GM23248 (cell line): Measurements from ENCODE around the gene CDR2L. TPM values are rescaled to one million over a fixed set of nuclear protein-coding genes. Genes with fewer than 3 reads are reported as not detected.

Experiments used
- DNase-seq: peaks from one replicate; pipeline ENCODE4 v3.0.0-alpha.2; 2015
- H2AFZ ChIP-seq: fragments of 200-600 bp; sonication (generic); 2 replicates; pipeline ENCODE4 v1.6.1; 2016; ENCODE audit warnings: antibody characterized with exemption
- H3F3A ChIP-seq: fragments of 200-600 bp; sonication (generic); 2 replicates; pipeline ENCODE4 v1.6.1; 2016; ENCODE audit warnings: mild to moderate bottlenecking, antibody characterized with exemption, mixed run types; ENCODE audit not compliant: insufficient read depth
- H3K27ac ChIP-seq: fragments of 200-600 bp; sonication (generic); 2 replicates; pipeline ENCODE4 v1.5.1; 2016; ENCODE audit warnings: mild to moderate bottlenecking
- H3K27me3 ChIP-seq: fragments of 200-600 bp; sonication (generic); replicated peaks from 2 replicates; pipeline ENCODE4 v1.6.1; 2016; ENCODE audit warnings: mild to moderate bottlenecking; ENCODE audit not compliant: insufficient read depth
- H3K36me3 ChIP-seq: fragments of 200-600 bp; sonication (generic); 2 replicates; pipeline ENCODE4 v1.6.1; 2016; ENCODE audit warnings: low read depth, mild to moderate bottlenecking
- H3K4me1 ChIP-seq: fragments of 200-600 bp; sonication (generic); 2 replicates; pipeline ENCODE4 v1.6.1; 2016; ENCODE audit warnings: mild to moderate bottlenecking; ENCODE audit not compliant: insufficient read depth
- H3K4me2 ChIP-seq: fragments of 200-600 bp; sonication (generic); one replicate; pipeline ENCODE4 v1.6.1; 2016; ENCODE audit warnings: mild to moderate bottlenecking; ENCODE audit not compliant: unreplicated experiment
- H3K4me3 ChIP-seq: fragments of 200-600 bp; sonication (generic); 2 replicates; pipeline ENCODE4 v1.5.1; 2016; ENCODE audit warnings: mild to moderate bottlenecking
- H3K79me2 ChIP-seq: fragments of 200-600 bp; sonication (generic); 2 replicates; pipeline ENCODE4 v1.6.1; 2016; ENCODE audit warnings: mild to moderate bottlenecking; ENCODE audit not compliant: insufficient read depth
- H3K9ac ChIP-seq: fragments of 200-600 bp; sonication (generic); 2 replicates; pipeline ENCODE4 v1.6.1; 2016; ENCODE audit warnings: mild to moderate bottlenecking
- H3K9me2 ChIP-seq: fragments of 200-600 bp; sonication (generic); 2 replicates; pipeline ENCODE4 v1.6.1; 2016; ENCODE audit warnings: mixed run types, mild to moderate bottlenecking, moderate library complexity; ENCODE audit not compliant: insufficient read depth
- H3K9me3 ChIP-seq: fragments of 200-600 bp; sonication (generic); one replicate; pipeline ENCODE4 v1.6.1; 2017; ENCODE audit warnings: low read depth
- H4K20me1 ChIP-seq: fragments of 200-600 bp; sonication (generic); 2 replicates; pipeline ENCODE4 v1.6.0; 2016; ENCODE audit not compliant: insufficient read depth
- EZH2 ChIP-seq: fragments of 200-600 bp; sonication (generic); IDR thresholded peaks from 2 replicates; pipeline ENCODE4 v1.6.1; 2018; ENCODE audit warnings: antibody characterized with exemption, mild to moderate bottlenecking; ENCODE audit not compliant: insufficient read depth, poor library complexity, severe bottlenecking
- EZH2phosphoT487 ChIP-seq: fragments of 200-600 bp; sonication (generic); IDR thresholded peaks from 2 replicates; pipeline ENCODE4 v1.6.1; 2018; ENCODE audit warnings: antibody characterized with exemption, moderate library complexity, mild to moderate bottlenecking, low read depth; ENCODE audit not compliant: insufficient read depth
- WGBS, 2 experiments: methylation state at CpG; one replicate each; pipeline ENCODE4 v1.1.6; 2015 to 2017; ENCODE audit warnings: low lambda C conversion rate in 2 of 2, low coverage in 1 of 2; ENCODE audit errors: missing lambda C conversion rate in 2 of 2; 5-methylcytosine and 5-hydroxymethylcytosine counted together
- in situ Hi-C: fragments of 300-500 bp; cut with MboI; formaldehyde crosslinking; loops from 2 replicates; pipeline ENCODE4 v1.15.0; 2020
- polyA plus RNA-seq: library from polyadenylated mRNA; unstranded; fragments of >200 nt; fragmentation: Nextera tagmentation; extraction: Ambion mirVana; gene quantifications from 2 replicates; pipeline ENCODE4 v1.2.1, GENCODE V29; 2016
- total RNA-seq: library from RNA; depleted of rRNA; stranded (reverse); fragments of >200 nt; shearing (Covaris generic); gene quantifications from 2 replicates; pipeline ENCODE4 v1.2.3, GENCODE V29; 2014; rRNA removed

Gene CDR2L
- total RNA-seq (23.9 and 31.4 TPM in 2 replicates), polyA plus RNA-seq (18.0 and 18.4 TPM in 2 replicates)

DNA sequence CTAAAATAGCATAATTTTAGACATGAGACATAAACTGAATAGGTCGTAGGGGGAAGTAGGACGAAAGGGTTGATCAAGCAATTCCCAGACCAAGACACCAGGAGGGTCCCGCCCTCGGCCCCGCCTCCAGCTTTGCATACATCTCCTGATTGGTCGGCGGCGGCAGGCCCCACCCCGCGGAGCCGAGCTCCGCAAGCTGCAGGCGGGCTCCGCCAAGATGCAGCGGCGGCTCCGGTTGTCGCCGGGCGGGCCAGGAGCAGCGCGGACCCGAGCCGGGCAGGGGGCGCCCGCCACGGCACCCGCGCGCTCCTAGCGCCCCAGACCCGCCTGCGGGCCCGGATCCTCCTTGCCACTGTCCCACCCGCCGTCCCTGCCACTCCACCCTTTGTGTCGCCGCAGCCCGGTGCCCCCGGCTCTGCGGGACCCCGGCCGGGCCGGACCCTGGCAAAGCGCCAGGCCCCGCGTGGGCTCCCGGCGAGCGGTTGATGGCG is at the start of gene CDR2L:
TSS of gene CDR2L (plus strand) at position 215 of the 491 bp plus-strand sequence. CDS start 412 bp downstream, outside the sequence.
- peak; percentile 98 for DNase-seq
- Histone ChIP-seq H4K20me1 (no peaks in the 10 kb centered on the region), H3K9ac (peak within 1 kb of the TSS; percentile 100), H3K9me3 (no peaks in the 10 kb centered on the region), H2AFZ (peak within 1 kb of the TSS; percentile 71), H3K27ac (peak within 1 kb of the TSS; percentile 100), H3K9me2 (no peaks in the 10 kb centered on the region), H3K4me2 (peak within 1 kb of the TSS; percentile 96), H3K4me3 (peak within 1 kb of the TSS; percentile 88), H3K4me1 (peaks cover 17% of the 10 kb centered on the region), H3F3A (peaks cover 19% of the 10 kb centered on the region), H3K36me3 (no peaks in the 10 kb centered on the region), H3K79me2 (peaks cover 40% of the 10 kb centered on the region), H3K27me3 (no peaks in the 10 kb centered on the region)
- TF ChIP-seq EZH2, result no peak
- TF ChIP-seq EZH2phosphoT487, result no peak
- WGBS, 2 experiments, result 0 to 2% methylated on average over 23 to 51 of the region's 51 CpGs
- in situ Hi-C loops, result no loop called here

DNA sequence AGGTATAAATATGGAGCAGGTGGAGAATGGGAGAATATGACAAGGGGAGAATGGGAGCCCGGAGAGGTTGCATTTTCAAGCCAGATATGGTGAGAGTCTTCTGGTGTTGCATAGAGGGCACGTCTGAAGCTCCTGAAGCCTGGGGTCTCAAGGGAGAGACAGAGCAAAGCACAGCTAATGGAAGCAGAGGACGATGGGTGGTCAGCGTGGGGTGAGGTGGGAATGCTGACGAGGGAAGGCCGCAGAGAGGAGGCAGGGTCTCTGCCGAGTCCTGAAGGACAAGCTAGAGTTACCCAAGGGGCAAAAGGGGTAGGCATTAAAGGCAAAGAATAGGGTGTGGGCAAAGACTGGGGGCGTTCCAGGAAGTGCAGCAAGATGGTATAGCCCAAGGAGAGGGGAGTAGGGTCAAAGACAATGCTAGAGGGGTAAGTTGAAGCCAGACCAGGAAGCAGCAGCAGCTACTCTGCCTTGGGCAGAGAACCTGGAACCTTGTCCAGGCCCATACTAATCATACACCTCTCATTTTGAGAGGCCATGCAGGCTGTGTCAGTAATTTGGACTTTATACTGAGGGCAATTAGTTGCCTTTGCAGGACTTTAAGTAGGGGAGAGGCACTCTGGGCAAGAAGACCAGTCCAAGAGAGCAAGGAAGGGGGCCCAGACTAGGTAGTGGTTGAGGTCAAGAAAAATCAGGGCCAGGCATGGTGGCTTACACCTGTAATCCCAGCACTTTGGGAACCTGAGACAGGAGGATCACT is 49.1 kb upstream of the CDR2L start:
- H3K79me2 ChIP-seq, result no peaks in the 10 kb centered on the region
- 35 to 45% methylated on average over 8 of the region's 8 CpGs for WGBS, 2 experiments

DNA sequence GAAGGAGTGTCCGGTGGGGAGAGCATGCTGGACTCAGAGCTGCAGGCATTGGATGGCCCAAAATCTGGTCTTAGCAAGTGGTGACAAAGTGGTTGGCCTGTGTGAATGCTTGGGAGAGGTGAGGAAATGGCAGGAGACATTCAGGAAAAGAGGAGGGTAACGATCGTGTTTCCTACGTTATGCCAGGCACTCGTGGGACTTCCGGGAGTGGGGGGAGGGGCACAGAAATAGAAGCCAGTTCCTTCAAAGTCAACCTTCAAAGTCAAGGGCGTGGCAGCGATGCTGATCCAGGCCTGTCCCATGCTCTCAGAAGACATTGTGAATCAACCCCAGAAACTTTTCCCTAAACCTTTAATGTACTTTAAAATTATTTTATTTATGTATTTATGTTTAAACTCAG is 47.9 kb upstream of the CDR2L start:
- Histone ChIP-seq H3K9me2 (no peaks in the 10 kb centered on the region), H3K4me1 (no peaks in the 10 kb centered on the region), H3K9ac (no peak overlapping the region), H3K79me2 (no peaks in the 10 kb centered on the region), H3K27ac (no peak overlapping the region), H3K4me2 (no peak overlapping the region), H4K20me1 (no peaks in the 10 kb centered on the region), H2AFZ (no peak overlapping the region), H3K27me3 (peaks cover 55% of the 10 kb centered on the region), H3K36me3 (no peaks in the 10 kb centered on the region), H3K4me3 (no peak overlapping the region), H3F3A (no peaks in the 10 kb centered on the region), H3K9me3 (no peaks in the 10 kb centered on the region)
- DNase-seq, result no peak
- 40 to 51% methylated on average over 8 of the region's 8 CpGs for WGBS, 2 experiments
- in situ Hi-C loops, result no loop called here
- no peak for TF ChIP-seq EZH2
- no peak for TF ChIP-seq EZH2phosphoT487

More for the DNA sequence above, 49.1 kb upstream of the CDR2L start:
- Histone ChIP-seq H3K9ac (no peak overlapping the region), H3K4me2 (no peak overlapping the region), H4K20me1 (no peaks in the 10 kb centered on the region), H2AFZ (no peak overlapping the region), H3F3A (no peaks in the 10 kb centered on the region), H3K9me3 (no peaks in the 10 kb centered on the region), H3K4me3 (no peak overlapping the region), H3K4me1 (no peaks in the 10 kb centered on the region), H3K9me2 (no peaks in the 10 kb centered on the region), H3K27ac (no peak overlapping the region), H3K36me3 (no peaks in the 10 kb centered on the region), H3K27me3 (peaks cover 57% of the 10 kb centered on the region)
- TF ChIP-seq EZH2 (no peak), EZH2phosphoT487 (no peak)
- in situ Hi-C loops, result no loop called here
- DNase-seq, result no peak

DNA sequence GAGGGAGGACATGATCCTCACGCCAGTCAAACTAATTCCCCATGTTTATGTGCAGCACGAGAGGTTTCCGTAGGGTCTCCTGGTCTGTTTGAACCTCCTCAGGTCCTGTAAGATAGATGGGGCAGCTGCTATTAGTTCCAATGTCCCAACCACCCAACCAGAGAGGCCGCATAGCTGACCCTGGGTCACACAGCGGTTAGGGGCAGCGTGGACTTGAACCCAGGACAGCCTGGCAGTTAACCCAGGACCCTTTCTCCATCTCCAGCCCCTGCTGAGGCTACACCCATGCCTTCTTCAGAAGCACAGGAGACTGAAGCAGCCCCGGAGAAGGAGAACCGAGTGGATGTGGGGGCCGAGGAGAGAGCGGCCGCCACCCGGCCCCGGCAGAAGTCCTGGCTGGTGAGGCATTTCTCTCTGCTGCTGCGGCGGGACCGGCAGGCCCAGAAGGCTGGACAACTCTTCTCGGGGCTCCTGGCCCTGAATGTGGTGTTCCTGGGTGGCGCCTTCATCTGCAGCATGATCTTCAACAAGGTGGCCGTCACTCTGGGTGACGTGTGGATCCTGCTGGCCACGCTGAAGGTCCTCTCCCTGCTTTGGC is 46.2 kb upstream of the CDR2L start:
- Histone ChIP-seq H4K20me1 (no peaks in the 10 kb centered on the region), H3K9ac (no peak overlapping the region), H3F3A (no peaks in the 10 kb centered on the region), H3K27ac (no peak overlapping the region), H3K9me2 (no peaks in the 10 kb centered on the region), H3K36me3 (no peaks in the 10 kb centered on the region), H3K27me3 (peaks cover 56% of the 10 kb centered on the region), H3K4me3 (no peak overlapping the region), H3K79me2 (no peaks in the 10 kb centered on the region), H2AFZ (no peak overlapping the region), H3K4me1 (no peaks in the 10 kb centered on the region), H3K9me3 (no peaks in the 10 kb centered on the region), H3K4me2 (no peak overlapping the region)
- DNase-seq, result no peak
- in situ Hi-C loops, result no loop called here
- TF ChIP-seq EZH2phosphoT487, result no peak
- no peak for TF ChIP-seq EZH2
- 57 to 58% methylated on average over 20 to 21 of the region's 21 CpGs for WGBS, 2 experiments
